Mucosa of descending colon (tissue), 3 donors: ENCODE results near the gene CIDEB. TPM values are rescaled to one million over a fixed set of nuclear protein-coding genes. Genes with fewer than 3 reads are reported as not detected.
A peak's percentile ranks its signal among the peaks of the same experiment; 100 is the strongest.

Source experiments
- ATAC-seq: fragments of 200-7000 bp; cut with Tn5 transposase; one replicate; pipeline ENCODE4 v1.9.1; 2020; ENCODE audit warnings: mild to moderate bottlenecking, moderate library complexity
- DNase-seq, 3 donors: peaks; one replicate each; pipeline ENCODE4 v3.0.0-alpha.2; 2020
- H3K36me3 ChIP-seq: fragments of 200-600 bp; one replicate; pipeline ENCODE4 v1.8.0; 2021; ENCODE audit warnings: low read depth, mild to moderate bottlenecking
- H3K4me1 ChIP-seq: fragments of 200-600 bp; one replicate; pipeline ENCODE4 v1.8.0; 2021; ENCODE audit warnings: low read depth, mild to moderate bottlenecking
- H3K4me3 ChIP-seq: fragments of 200-600 bp; one replicate; pipeline ENCODE4 v1.8.0; 2021; ENCODE audit warnings: mild to moderate bottlenecking
- H3K9me3 ChIP-seq: fragments of 200-600 bp; one replicate; pipeline ENCODE4 v1.8.0; 2021; ENCODE audit warnings: mild to moderate bottlenecking
- CTCF ChIP-seq: fragments of 200-600 bp; IDR thresholded peaks from one replicate; pipeline ENCODE4 v1.8.0; 2022; ENCODE audit warnings: antibody characterized with exemption, mild to moderate bottlenecking
- intact Hi-C, 2 donors: fragments of 100-400 bp; cut with DNase I in 1 of 2; cut with micrococcal nuclease in 1 of 2; formaldehyde crosslinking; loops; one replicate each; pipeline versions ENCODE4 v1.11.0 to v1.11.1; 2022; cut with DNase I, micrococcal nuclease
- total RNA-seq, 3 donors: library from RNA; stranded (reverse); fragmentation: NEBNext Ultra II Directional in 2 of 3; extraction: Animal tissue kit (Norgen Biotek cat#: 25700) in 2 of 3; gene quantifications; one replicate each; pipeline versions ENCODE4 v1.2.1 to v1.2.4, GENCODE V29; 2021 to 2023
- donor health status: DM: no; HTN: no; CAD: no; lungs with moderate emphysema.
- donor health status: DM: no; HTN: no; CAD: no.
- donor health status: DM: no; HTN: yes; CAD: no.

The CIDEB gene
- total RNA-seq, 3 donors from 2014 or later = 8.5 to 15.8 (median 12.1) TPM

- ATAC-seq (peak; percentile 29), DNase-seq (peak in 1 of 3 donors; percentile 23)
- no peak overlapping the region for H3K4me3 ChIP-seq
- intact Hi-C loops = no loop called here
- no peaks in the 10 kb centered on the region for H3K9me3 ChIP-seq
- TF ChIP-seq CTCF = no peak
- H3K4me1 ChIP-seq = no peaks in the 10 kb centered on the region
- H3K36me3 ChIP-seq = no peaks in the 10 kb centered on the region
Measured at GRCh38 chr14:24277606-24278321, 30.0 kb downstream of the CIDEB start.

GRCh38 chr14:24277071-24277470 is 30.7 kb downstream of the CIDEB start:
- Histone ChIP-seq H3K4me3 (no peak overlapping the region), H3K36me3 (no peaks in the 10 kb centered on the region), H3K4me1 (no peaks in the 10 kb centered on the region), H3K9me3 (no peaks in the 10 kb centered on the region)
- no peak for TF ChIP-seq CTCF
- DNase-seq (no peak), ATAC-seq (no peak)
- intact Hi-C loops = no loop called here

- intact Hi-C loops = no loop called here
- DNase-seq = no peak
- H3K4me1 ChIP-seq = no peaks in the 10 kb centered on the region
Measured at GRCh38 chr14:24274101-24274543, 33.7 kb downstream of the CIDEB start.

GRCh38 chr14:24273422-24273998 is 34.3 kb downstream of the CIDEB start:
- intact Hi-C loops = no loop called here
- Histone ChIP-seq H3K4me3 (no peak overlapping the region), H3K9me3 (no peaks in the 10 kb centered on the region), H3K4me1 (no peaks in the 10 kb centered on the region), H3K36me3 (no peaks in the 10 kb centered on the region)
- ATAC-seq = no peak
- DNase-seq = no peak
- no peak for TF ChIP-seq CTCF

More at GRCh38 chr14:24274101-24274543, 33.7 kb downstream of the CIDEB start:
- no peak for TF ChIP-seq CTCF
- H3K9me3 ChIP-seq = no peaks in the 10 kb centered on the region
- no peak overlapping the region for H3K4me3 ChIP-seq
- no peak for ATAC-seq
- H3K36me3 ChIP-seq = no peaks in the 10 kb centered on the region

- H3K9me3 ChIP-seq = no peaks in the 10 kb centered on the region
- H3K36me3 ChIP-seq = no peaks in the 10 kb centered on the region
- TF ChIP-seq CTCF = no peak
- DNase-seq (no peak), ATAC-seq (no peak)
- intact Hi-C loops = no loop called here
- no peaks in the 10 kb centered on the region for H3K4me1 ChIP-seq
- H3K4me3 ChIP-seq = no peak overlapping the region
Measured at GRCh38 chr14:24272467-24272866, 35.3 kb downstream of the CIDEB start.
